OCI-LY7 (cell line): Measurements from ENCODE around the gene AGTRAP. TPM values are rescaled to one million over a fixed set of nuclear protein-coding genes. Genes with fewer than 3 reads are reported as not detected.

Source experiments
- BruUV-seq: library from RNA; stranded (reverse); fragments of 400-500 nt; replicated peaks from 2 replicates; lab custom pipeline; 2021; lab: Mats Ljungman, UMichigan
- CTCF ChIA-PET: fragments of 300-600 bp; sonication (Branson Sonifier 250); formaldehyde crosslinking; loops from one replicate; lab custom pipeline; 2022; ENCODE audit warnings: antibody characterized with exemption; ENCODE audit not compliant: unreplicated experiment; lab: Charles Lee
- POLR2A ChIA-PET: fragments of 300-600 bp; sonication (Branson Sonifier 250); formaldehyde crosslinking; loops from one replicate; lab custom pipeline; 2022; ENCODE audit warnings: antibody characterized with exemption; lab: Charles Lee
- DNase-seq: peaks from one replicate; pipeline ENCODE4 v3.0.0-alpha.2; 2015; ENCODE audit warnings: low spot score
- H2AFZ ChIP-seq: fragments of 200-600 bp; sonication (generic), shearing (Covaris generic); 2 replicates; pipeline ENCODE4 v1.6.1; 2014; ENCODE audit warnings: mild to moderate bottlenecking, antibody characterized with exemption, low read length, moderate library complexity
- H3K27ac ChIP-seq: fragments of 200-600 bp; sonication (generic); 2 replicates; pipeline ENCODE4 v1.5.1; 2014; ENCODE audit warnings: mixed run types, low read depth, mild to moderate bottlenecking, moderate library complexity, low read length, inconsistent platforms; ENCODE audit not compliant: poor library complexity, severe bottlenecking
- H3K36me3 ChIP-seq: fragments of 200-600 bp; sonication (generic); 2 replicates; pipeline ENCODE4 v1.6.1; 2014; ENCODE audit warnings: mild to moderate bottlenecking, antibody characterized with exemption, low read length, moderate library complexity, mixed read lengths; ENCODE audit not compliant: insufficient read depth
- H3K4me1 ChIP-seq: fragments of 200-600 bp; sonication (generic); 2 replicates; pipeline ENCODE4 v1.5.1; 2014; ENCODE audit warnings: mild to moderate bottlenecking, low read length; ENCODE audit not compliant: insufficient read depth, poor library complexity, severe bottlenecking
- H3K4me2 ChIP-seq: fragments of 200-600 bp; sonication (generic); 2 replicates; pipeline ENCODE4 v1.6.1; 2014; ENCODE audit warnings: mild to moderate bottlenecking, low read length
- H3K4me3 ChIP-seq: fragments of 200-600 bp; sonication (generic); 2 replicates; pipeline ENCODE4 v1.5.1; 2014; ENCODE audit warnings: mild to moderate bottlenecking, low read depth, low read length; ENCODE audit not compliant: poor library complexity, severe bottlenecking
- H3K79me2 ChIP-seq: fragments of 200-600 bp; sonication (generic); 2 replicates; pipeline ENCODE4 v1.6.1; 2016; ENCODE audit warnings: low read depth, mild to moderate bottlenecking, low read length, moderate library complexity, mixed read lengths; ENCODE audit not compliant: insufficient read depth
- H3K9me2 ChIP-seq: fragments of 200-600 bp; sonication (generic); 2 replicates; pipeline ENCODE4 v1.6.1; 2016; ENCODE audit warnings: mild to moderate bottlenecking, low read length, mixed read lengths; ENCODE audit not compliant: insufficient read depth
- H3K9me3 ChIP-seq: fragments of 200-600 bp; sonication (generic); 2 replicates; pipeline ENCODE4 v1.6.1; 2014; ENCODE audit warnings: mild to moderate bottlenecking, mixed run types, low read length, mixed read lengths
- H4K20me1 ChIP-seq: fragments of 200-600 bp; sonication (generic); 2 replicates; pipeline ENCODE4 v1.6.1; 2014; ENCODE audit warnings: mild to moderate bottlenecking, antibody characterized with exemption, low read length, moderate library complexity, mixed read lengths; ENCODE audit not compliant: insufficient read depth
- CTCF ChIP-seq: fragments of 200-600 bp; sonication (generic); conservative IDR thresholded peaks from 2 replicates; pipeline ENCODE4 v1.5.1; 2014; ENCODE audit warnings: mild to moderate bottlenecking, antibody characterized with exemption, low read length, moderate library complexity, mixed read lengths
- EZH2phosphoT487 ChIP-seq: fragments of 200-600 bp; sonication (generic); IDR thresholded peaks from 2 replicates; pipeline ENCODE4 v1.6.1; 2018; ENCODE audit warnings: low read depth, borderline replicate concordance, mild to moderate bottlenecking, mixed run types, antibody characterized with exemption, low read length, moderate library complexity, mixed read lengths
- intact Hi-C: fragments of 100-400 bp; cut with micrococcal nuclease; formaldehyde crosslinking; loops from one replicate; pipeline ENCODE4 v1.10.0; 2022; ENCODE audit not compliant: unreplicated experiment
- total RNA-seq, 2 experiments: library from RNA; depleted of rRNA in 1 of 2; stranded (reverse); fragments of >200 nt in 1 of 2; shearing (Covaris generic) in 1 of 2; gene quantifications; 2 replicates each; pipeline ENCODE4 v1.2.3, GENCODE V29; 2014 to 2022

The AGTRAP gene
- total RNA-seq, 2 experiments from 2014 or later, result 36.1 to 40.0 TPM

DNA sequence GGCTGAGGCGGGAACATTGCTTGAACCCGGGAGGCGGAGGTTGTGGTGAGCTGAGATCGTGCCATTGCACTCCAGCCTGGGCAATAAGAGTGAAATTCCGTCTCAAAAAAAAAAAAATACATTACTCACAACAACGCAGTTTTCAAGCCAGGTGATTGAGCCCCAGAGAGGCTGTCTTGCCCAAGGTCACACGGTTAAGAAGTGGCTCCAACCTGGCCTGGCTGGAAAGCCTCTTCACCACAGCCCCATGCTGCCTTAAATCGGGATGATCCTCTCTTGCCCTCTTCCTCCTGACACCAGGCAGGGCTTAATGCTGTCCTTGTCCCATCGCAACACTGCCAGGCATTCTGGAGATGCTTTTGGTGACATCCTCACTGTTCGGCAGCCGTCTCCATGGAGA lies 22.8 kb upstream of the AGTRAP start:
- BruUV-seq, result no TSS peak
- intact Hi-C loops, result no loop called here

DNA sequence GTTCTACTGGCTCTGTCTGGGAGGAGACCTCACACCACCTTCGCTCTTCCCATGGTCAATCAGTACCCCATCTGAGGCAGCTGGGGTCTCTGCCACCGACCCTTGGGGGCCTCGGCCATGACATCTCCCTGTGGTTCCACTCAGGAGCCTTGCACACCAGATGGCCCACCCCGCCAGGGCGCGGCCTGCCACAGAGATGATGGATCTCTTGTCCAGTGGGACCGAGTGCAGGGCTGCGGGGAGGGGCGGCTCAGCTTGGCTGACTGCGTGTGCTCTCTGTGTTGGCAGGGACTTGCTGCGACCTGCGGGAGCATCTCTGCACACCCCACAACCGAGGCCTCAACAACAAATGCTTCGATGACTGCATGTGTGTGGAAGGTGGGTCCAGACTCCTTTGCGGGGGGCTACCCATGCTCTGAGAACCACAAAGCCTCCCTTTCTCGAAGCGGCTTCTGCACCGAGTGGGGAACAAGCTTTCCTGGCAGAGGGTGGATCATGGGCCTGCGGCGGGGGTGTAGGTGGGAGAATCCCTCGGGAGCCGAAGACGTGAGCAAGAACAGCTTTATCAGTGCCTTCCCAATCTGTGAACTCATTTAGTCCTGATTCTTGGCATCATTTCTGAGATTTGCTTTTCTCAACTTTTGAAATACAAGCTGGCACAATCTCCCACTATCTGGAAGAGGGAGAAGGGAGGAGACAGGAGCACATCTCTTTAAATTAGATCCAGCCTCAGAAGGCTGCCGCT lies 20.9 kb upstream of the AGTRAP start:
- intact Hi-C loops, result loop anchor here (5.0 kb wide), 1 partner anchor 33 kb away; the partner anchor contains the start of gene MAD2L2
- POLR2A ChIA-PET, result interaction anchor here (0.7 kb wide), 1 partner anchor 29 kb away, joined by 3 read pairs; no protein-coding TSS in a partner anchor
- no peaks in the 10 kb centered on the region for H3K79me2 ChIP-seq

More for the DNA sequence above, 22.8 kb upstream of the AGTRAP start:
- H3K36me3 ChIP-seq, result no peaks in the 10 kb centered on the region
- no peaks in the 10 kb centered on the region for H3K9me2 ChIP-seq
- H2AFZ ChIP-seq, result no peak overlapping the region
- no peak overlapping the region for H3K4me3 ChIP-seq
- H3K4me1 ChIP-seq, result no peaks in the 10 kb centered on the region
- TF ChIP-seq CTCF, result no peak
- no peak for TF ChIP-seq EZH2phosphoT487
- no peak for DNase-seq
- H3K79me2 ChIP-seq, result no peaks in the 10 kb centered on the region
- ChIA-PET POLR2A (no interaction called here), CTCF (no interaction called here)
- no peaks in the 10 kb centered on the region for H4K20me1 ChIP-seq
- H3K9me3 ChIP-seq, result no peaks in the 10 kb centered on the region
- no peak overlapping the region for H3K4me2 ChIP-seq
- no peak overlapping the region for H3K27ac ChIP-seq

More for the DNA sequence above, 20.9 kb upstream of the AGTRAP start:
- H2AFZ ChIP-seq, result no peak overlapping the region
- no peaks in the 10 kb centered on the region for H4K20me1 ChIP-seq
- no peak overlapping the region for H3K4me2 ChIP-seq
- peaks cover 11% of the 10 kb centered on the region for H3K4me1 ChIP-seq
- no TSS peak for BruUV-seq
- no peak overlapping the region for H3K4me3 ChIP-seq
- TF ChIP-seq EZH2phosphoT487 (no peak), CTCF (no peak)
- no peaks in the 10 kb centered on the region for H3K36me3 ChIP-seq
- CTCF ChIA-PET, result interaction anchor here (2.1 kb wide), 1 partner anchor 32 kb away, joined by 4 read pairs; no protein-coding TSS in a partner anchor
- H3K27ac ChIP-seq, result no peak overlapping the region
- no peak for DNase-seq
- H3K9me2 ChIP-seq, result no peaks in the 10 kb centered on the region
- H3K9me3 ChIP-seq, result no peaks in the 10 kb centered on the region
